HG03039 (cell line): ENCODE results near the gene WASF2.
A peak's percentile ranks its signal among the peaks of the same experiment; 100 is the strongest.
"Not testable (repeated sequence)": the region's sequence is repeated elsewhere in the genome, so short reads cannot be mapped to it uniquely, and the experiment has no call there.

ENCODE experiments used
- ATAC-seq: cut with Tn5 transposase; IDR thresholded peaks from one replicate; pipeline ENCODE4 v1.9.1; 2021; ENCODE audit warnings: mild to moderate bottlenecking, moderate library complexity; ENCODE audit not compliant: unreplicated experiment

Gene WASF2

GRCh38 chr1:27489973-27490741 is at the start of gene WASF2:
TSS of gene WASF2 (minus strand) at chr1:27490167. CDS start at chr1:27428890, 61,277 bp downstream.
- ATAC-seq = peak; percentile 84

GRCh38 chr1:27538793-27539192 is 48.8 kb upstream of the WASF2 start:
- no peak for ATAC-seq

DNA sequence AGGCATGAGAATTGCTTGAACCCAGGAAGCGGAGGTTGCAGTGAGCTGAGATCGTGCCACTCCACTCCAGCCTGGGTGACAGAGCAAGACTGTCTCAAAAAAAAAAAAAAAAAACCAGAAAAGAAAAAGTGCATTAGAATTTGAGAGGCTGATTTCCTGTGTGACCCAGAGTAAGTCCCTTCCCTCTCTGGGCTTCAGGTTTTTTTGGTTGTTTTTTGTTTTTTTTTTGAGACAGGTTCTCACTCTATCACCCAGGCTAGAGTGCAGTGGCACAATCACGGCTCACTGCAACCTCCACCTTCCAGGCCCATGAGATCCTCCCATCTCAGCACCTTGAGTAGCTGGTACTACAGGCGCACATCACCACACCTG is 48.3 kb upstream of the WASF2 start:
- ATAC-seq = not testable (repeated sequence)

- ATAC-seq = no peak
Measured at GRCh38 chr1:27536767-27537166, 46.8 kb upstream of the WASF2 start.

GRCh38 chr1:27536010-27536757 is 46.2 kb upstream of the WASF2 start:
- no peak for ATAC-seq

DNA sequence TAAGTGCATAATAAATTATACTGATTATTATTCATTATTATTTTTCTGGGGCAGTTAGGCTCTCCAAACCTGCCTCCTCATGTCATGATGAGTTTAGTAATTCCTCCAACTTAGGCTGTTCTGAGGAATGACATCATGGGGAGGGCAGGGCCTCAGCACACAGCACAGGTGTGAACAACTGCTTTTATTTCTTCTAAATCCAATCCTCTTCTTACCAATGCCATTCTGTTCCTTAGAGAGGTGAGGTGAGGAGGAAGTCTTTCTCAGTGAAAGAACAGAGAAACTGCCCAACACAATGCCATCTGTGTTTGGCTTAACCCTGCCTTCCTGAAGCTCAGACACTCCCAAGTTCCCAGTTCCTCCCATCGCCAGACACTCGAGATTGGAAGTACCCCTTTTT is 45.4 kb upstream of the WASF2 start:
- ATAC-seq = no peak

DNA sequence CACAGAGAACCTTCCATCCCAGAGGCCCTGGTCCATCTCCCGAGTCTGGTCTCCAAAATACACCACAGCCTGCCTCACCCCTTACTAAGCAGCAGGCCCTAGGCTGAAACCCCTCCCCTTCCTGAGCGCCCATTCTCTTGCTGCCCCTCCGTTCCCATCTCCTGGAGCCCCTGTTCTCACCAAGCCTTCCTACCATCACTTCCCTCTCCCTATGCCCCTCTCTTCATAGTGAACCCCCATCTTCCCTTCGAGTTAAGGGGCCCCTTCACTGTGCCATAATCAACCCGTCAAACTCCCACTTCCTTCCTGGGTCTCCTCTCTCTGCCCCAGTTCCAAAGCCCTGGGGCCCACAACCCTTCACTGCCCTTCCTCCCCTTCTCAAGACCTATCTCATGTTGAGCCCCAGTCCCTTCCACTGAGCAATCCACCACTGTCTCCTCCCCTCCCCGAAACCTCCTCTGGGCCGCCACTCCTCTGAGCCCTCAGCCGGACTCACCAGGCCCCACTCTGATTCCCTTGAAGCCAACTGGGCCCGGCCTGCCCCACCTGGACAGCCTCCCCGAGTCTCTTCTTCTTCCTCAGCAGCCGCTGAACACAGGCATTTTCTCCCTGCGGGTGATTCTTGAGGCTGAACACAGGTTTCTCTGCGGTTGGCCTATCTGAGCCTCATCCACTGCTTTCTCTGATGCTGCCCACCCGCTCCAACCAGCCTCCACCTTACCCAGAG is 42.2 kb upstream of the WASF2 start:
- no peak for ATAC-seq

DNA sequence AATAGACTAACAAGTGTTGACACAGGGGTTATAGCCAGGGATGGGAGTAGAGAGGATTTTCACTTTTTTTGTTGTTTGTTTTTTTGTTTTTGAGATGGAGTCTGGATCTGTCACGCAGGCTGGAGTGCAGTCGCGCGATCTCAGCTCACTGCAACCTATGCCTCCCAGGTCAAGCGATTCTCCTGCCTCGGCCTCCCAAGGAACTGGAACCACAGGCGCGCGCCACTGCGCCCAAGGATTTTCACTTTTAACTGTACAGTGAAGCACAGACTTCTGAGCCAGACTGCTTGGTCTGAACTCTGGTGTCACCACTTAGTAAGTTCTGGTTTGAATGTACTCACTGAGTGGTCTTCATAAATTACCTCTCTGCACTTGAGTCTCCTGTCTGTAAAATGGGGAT is 40.2 kb upstream of the WASF2 start:
- no peak for ATAC-seq

- no peak for ATAC-seq
Measured at GRCh38 chr1:27529704-27530018, 39.7 kb upstream of the WASF2 start.

DNA sequence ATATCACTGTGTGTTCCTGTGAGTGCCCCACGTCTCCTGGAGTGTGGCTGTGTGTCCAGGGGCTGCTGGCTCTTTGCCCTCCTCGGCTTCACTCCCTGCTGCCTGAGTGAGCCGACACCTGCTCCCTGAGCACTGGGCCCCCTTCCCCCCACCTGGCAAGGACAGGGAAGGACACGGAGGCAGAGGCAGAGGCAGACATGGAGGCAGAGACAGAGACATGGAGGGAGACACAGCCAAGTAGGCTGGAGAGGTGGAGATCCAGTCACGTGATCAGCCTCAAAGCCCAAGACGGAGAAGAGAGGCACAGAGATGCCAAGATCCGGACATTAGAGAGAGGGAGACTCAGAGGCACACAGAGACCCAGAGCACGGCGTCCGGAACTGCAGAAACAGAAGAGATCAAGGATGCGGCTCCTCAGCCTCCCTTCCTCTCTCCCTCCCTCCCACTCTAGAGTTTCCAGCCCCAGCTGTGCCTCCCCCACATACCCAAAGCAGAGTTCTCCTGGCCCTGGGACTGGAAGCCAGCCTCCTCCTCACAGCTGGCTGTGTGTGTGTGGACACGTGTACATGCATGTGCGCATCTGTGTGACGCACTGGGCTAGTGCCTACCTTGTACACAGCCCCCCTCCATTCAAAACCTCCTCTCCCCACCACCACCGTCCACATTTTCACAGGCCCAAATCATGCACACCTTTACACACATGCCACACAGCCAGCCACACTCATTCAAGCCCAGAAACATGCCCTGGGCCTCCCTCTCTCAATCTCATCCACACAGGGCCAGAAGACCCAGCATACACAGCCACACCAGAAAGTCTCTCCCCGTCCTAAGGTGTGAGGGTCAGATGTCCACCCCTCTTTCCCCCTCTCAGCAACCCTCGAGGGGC is 39.1 kb upstream of the WASF2 start:
- no peak for ATAC-seq

DNA sequence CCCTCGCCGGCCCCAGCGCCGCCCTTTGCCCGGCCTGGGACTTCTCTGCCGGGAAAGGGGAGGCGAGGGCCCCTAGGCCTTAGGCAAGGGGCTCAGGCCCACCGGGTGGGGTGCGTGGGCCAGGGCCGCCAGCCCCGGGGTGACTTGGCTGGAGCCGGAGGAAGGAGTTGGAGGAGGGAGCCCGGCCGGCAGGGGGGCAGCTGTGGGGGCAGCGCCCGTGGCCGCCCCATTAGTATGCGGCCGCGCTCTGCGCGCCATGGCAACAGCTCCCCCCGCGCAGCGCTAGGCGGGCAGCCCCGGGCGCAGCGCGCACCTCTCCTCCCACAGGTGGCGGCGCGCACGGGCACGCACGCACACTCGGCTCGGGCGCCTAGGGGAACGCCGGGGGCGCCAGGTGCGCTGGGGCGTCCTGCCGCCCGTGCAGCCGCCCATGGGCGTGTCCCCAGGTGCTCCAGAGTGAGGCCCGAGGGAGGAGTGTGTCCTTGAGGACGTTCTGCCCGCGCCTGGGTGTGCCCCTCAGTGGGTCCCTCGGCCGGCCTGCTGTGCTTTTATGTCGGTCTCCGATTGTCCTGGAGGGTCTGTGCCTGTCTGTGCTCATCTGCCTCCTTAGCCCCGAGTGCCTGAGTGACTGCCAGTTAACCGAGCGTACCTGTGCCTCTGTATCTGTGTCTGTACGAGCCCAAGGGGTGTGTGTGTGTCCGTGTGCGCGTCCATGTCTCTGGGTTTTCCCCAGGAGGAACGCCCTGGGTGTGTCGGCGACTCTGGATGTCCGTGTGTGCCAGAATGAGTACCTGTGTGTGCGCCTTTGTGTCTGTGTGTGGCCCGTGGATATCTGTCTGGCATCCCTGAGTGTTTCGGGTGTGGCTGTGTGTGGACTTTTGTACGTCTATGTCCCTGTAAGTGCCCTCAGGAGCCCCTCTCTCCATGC is 38.2 kb upstream of the WASF2 start:
- no peak for ATAC-seq

GRCh38 chr1:27527223-27527889 is 37.4 kb upstream of the WASF2 start:
- no peak for ATAC-seq

DNA sequence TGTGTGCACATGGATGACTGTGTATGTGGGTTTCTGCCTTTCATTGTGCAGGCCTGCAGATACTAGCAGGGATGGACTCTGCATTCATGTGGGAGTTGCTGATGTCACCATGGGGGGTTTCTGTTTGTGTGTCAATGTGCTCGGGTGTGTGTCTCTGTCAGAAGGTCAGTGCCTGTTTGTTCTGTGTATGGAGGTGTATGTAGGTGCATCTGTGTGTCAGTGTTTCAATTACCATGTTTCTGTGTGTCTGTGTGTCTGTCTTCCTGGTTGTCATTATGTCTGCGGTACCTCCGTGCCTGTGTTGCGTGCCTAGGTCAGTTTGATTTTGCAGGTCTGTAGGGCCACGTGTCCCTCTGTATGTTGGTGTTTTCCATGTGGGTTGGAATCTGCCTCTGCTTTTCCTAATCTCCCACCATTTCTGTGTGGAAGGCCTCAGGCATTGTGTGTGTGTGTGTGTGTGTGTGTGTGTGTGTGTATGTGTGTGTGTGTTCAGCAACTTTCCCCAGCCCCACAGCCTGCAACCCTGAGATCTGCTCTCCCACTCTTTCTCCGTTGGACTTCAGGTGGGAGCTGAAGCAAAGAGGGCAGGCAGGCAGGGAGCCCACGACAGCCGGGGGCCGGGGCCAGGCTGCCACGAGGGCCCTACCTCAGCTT is 36.7 kb upstream of the WASF2 start:
- ATAC-seq = no peak

DNA sequence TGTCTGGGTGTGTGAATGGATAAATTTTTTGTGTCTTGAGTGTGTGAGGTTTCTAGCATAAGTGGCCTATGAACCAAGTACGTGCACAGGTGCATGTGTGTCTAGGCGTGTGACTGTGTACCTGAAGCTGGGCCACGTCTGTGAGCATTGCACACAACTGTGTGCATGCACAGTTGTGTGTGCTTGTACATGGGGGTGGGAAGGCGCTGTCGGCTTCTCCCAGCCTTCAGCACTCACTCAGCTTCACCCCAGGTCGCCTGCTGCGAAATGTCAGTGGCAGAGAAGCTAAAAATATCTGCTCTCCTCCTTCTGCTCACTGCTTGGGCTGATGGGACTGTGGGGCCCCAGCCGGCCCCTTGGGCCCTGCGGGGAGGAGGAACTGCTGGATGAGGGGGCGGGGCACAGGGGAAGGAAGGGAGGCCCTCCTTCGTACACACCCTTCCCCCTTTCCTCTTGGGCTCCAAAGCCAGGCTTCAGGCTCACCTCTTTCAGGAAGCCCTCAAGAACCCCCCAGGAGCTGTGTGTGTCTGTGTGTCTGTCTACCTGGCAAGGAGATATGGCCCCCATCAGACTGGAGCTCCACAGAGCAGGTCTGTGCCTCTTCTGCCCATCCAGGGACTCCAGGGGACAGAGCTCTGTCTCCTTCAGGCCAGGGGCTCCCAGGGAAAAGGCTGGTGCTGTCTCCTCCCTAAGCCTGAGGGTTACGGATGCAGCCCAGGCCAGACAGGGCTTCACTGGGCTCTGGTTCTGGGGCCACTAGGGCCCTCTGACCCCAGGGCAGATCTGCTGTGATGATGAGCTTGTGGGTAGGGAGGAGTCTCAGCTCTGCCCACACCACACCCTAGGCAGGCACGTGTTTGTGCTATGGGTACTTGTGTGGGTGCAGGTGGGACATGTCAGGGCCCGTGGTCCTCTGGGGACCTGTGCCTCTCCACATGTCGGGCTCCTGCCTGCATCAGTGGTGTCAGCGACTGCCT is 35.6 kb upstream of the WASF2 start:
- no peak for ATAC-seq

GRCh38 chr1:27523337-27524020 is 33.5 kb upstream of the WASF2 start:
- ATAC-seq = no peak

DNA sequence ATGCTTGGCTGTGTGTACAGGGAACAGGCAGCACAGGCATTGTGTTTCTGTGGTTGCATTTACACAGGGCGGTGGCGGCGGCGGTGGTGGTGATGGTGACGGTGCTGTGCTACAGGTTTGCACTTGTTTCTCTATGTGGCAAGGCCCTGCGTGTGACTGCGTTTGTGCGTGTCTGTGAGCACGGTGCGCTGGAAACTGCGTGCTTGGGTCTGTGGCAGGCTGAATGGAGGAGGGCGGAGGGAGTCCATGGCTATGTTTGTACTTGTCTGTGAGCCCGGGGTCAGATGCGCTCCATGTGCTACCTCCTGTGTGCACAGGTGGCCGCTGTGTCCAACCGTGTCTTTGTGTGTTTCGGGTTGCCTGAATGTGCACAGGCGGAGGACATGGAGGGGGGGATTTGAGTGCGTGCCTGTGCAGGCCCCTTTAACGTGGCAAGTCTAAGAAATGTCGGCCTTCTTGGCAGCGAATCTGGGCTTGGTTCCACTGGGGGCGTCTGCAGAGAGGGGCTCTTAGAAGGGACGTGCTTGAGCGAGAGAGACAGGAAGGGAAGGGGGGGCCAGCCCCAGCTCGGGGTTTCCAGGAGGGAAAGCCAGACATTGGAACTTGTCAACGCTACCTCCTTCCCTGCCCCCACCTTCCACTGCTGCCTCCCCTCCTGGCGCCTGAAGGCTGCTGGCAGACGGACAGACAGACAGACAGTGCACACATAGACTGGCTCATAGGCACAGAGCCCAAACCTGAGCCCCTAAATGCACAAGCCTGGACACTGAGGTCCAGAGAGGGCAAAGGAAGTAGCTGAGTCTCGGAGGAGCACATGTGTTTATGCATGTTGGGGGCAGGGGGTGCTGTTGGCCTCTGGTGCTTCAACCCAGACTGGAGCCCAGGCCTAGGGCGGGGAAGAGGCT is 32.7 kb upstream of the WASF2 start:
- ATAC-seq = no peak
